GM13977 (cell line): ENCODE results near the gene GEMIN7.
"Not testable (repeated sequence)": the region's sequence is repeated elsewhere in the genome, so short reads cannot be mapped to it uniquely, and the experiment has no call there.

Experiments used
- DNase-seq: peaks from one replicate; pipeline ENCODE4 v3.0.0; 2012; ENCODE audit warnings: low spot score
- CTCF ChIP-seq: IDR thresholded peaks from 2 replicates; pipeline ENCODE4 v1.5.1; 2012; ENCODE audit warnings: mild to moderate bottlenecking, control low read depth; ENCODE audit not compliant: insufficient read depth; ENCODE audit errors: extremely low read depth, missing control alignments
- in situ Hi-C: fragments of 300-500 bp; cut with MboI; formaldehyde crosslinking; loops from one replicate; pipeline ENCODE4 v1.12.0; 2022; ENCODE audit warnings: low sequenced_read_pairs, low pct_unique_long_range_greater_than_20kb, mixed read lengths, inconsistent platforms; ENCODE audit not compliant: unreplicated experiment

GEMIN7 gene

GRCh38 chr19:45103508-45104319, 24.7 kb downstream of the GEMIN7 start:
- in situ Hi-C loops = no loop called here
- no peak for DNase-seq
- no peak for TF ChIP-seq CTCF

DNA sequence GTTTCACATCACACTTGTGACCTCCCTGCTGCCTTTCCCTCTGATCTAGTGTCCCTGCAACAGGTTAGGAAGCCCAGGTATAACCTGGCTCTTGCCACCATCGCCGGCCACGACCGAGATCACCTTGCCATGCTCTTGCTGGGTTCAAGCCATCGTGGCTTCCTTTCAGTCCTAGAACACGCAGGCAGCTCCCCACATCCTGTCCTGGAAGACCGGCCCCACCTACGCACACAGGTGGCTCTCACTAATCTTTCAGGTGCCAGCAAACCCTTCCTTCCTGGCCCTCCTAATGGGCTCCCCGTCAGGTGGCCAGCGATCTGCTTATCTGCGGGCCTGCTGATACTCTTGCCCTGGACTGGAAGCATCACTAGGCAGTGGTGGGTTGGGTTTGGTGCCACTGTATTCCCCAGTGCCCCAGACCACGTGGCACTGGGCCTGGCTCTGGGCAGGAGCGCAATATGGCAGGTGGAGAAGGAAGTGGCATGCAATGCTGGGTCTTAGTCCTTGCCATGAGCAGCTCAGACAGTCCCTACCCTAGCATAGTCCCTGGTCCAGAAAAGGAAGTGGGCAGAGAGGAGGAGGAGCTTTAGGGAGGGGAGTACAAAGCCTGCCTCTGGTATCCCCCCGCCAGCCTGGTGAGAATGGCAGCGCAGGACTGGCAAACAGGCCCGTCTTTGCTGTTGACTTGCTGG, 25.7 kb downstream of the GEMIN7 start:
- TF ChIP-seq CTCF = no peak
- DNase-seq = no peak
- in situ Hi-C loops = no loop called here

DNA sequence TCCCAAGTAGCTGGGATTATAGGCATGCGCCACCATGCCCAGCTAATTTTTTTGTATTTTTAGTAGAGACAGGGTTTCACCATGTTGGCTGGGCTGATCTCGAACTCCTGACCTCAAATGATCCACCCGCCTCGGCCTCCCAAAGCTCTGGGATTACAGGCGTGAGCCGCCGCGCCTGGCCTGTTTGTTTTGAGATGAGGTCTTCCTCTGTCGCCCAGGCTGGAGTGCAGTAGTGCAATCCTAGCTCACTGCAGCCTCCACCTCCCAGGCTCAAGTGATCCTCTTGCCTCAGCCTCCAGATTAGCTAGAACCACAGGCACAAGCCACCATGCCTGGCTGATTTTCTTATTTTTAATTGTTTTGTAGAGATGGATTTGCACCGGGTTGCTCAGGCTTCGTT, 27.3 kb downstream of the GEMIN7 start:
- DNase-seq, in situ Hi-C loops: not testable (repeated sequence)

- DNase-seq = no peak
- in situ Hi-C loops = no loop called here
- no peak for TF ChIP-seq CTCF
Observed at GRCh38 chr19:45107621-45108150, 28.6 kb downstream of the GEMIN7 start.

DNA sequence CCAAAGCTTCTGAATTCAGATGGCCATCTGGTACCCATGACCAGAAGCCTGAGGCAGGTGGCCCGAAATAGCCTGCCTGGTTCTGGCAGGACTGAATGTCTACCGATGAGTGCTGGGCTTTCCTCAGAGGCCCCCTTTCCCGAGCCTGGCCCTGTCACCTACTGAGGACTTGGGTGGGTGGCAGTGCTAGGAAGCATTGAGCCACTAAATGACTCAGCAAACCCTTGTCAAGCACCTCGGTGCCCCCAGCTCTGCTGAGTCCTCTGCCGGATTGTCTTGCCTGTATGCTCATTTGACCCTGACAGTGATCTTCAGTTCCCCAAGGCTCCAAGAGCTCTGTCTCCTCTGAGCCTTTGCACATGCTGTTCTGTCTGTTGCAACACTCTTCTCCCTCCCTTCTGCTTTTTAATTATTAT, 31.8 kb downstream of the GEMIN7 start:
- no peak for DNase-seq
- in situ Hi-C loops = no loop called here
- no peak for TF ChIP-seq CTCF

- no peak for DNase-seq
- TF ChIP-seq CTCF = no peak
- in situ Hi-C loops = no loop called here
Observed at GRCh38 chr19:45112111-45112827, 33.2 kb downstream of the GEMIN7 start.
